ELF-1 (cell line): ENCODE measurements around the gene BOLA3.
"Not testable (repeated sequence)": the region's sequence is repeated elsewhere in the genome, so short reads cannot be mapped to it uniquely, and the experiment has no call there.

Experiments used
- DNase-seq: peaks from one replicate; pipeline ENCODE4 v3.0.0-alpha.2; 2016; ENCODE audit warnings: low read depth, low spot score

BOLA3 gene

GRCh38 chr2:74149247-74149525, 1.5 kb upstream of the BOLA3 start:
- no peak for DNase-seq

- no peak for DNase-seq
These were observed 940 bp upstream of the BOLA3 start for GRCh38 chr2:74148457-74149246.

GRCh38 chr2:74146929-74147726, 584 bp downstream of the BOLA3 start:
- no peak for DNase-seq

GRCh38 chr2:74142340-74142739, 5.4 kb downstream of the BOLA3 start:
- peak; percentile 35 for DNase-seq

GRCh38 chr2:74138600-74139323, 8.9 kb downstream of the BOLA3 start:
- DNase-seq = peak; percentile 42

- DNase-seq = no peak
These were observed 9.8 kb downstream of the BOLA3 start for GRCh38 chr2:74137651-74138599.

GRCh38 chr2:74131901-74132300, 15.8 kb downstream of the BOLA3 start:
- no peak for DNase-seq

GRCh38 chr2:74130211-74130995, 17.3 kb downstream of the BOLA3 start:
- peak; percentile 90 for DNase-seq

- DNase-seq = no peak
These were observed 19.5 kb downstream of the BOLA3 start for GRCh38 chr2:74128206-74128605.

- DNase-seq = not testable (repeated sequence)
These were observed 23.8 kb downstream of the BOLA3 start for GRCh38 chr2:74123955-74124354.

- DNase-seq = not testable (repeated sequence)
These were observed 25.9 kb downstream of the BOLA3 start for GRCh38 chr2:74121846-74122245.

GRCh38 chr2:74119912-74120825, 27.5 kb downstream of the BOLA3 start:
- peak; percentile 91 for DNase-seq

- no peak for DNase-seq
These were observed 28.4 kb downstream of the BOLA3 start for GRCh38 chr2:74119339-74119738.

- no peak for DNase-seq
These were observed 36.3 kb downstream of the BOLA3 start for GRCh38 chr2:74111380-74111779.

- no peak for DNase-seq
These were observed 37.2 kb downstream of the BOLA3 start for GRCh38 chr2:74110537-74110936.

GRCh38 chr2:74109551-74109950, 38.2 kb downstream of the BOLA3 start:
- DNase-seq = no peak

- peak; percentile 23 for DNase-seq
These were observed 40.6 kb downstream of the BOLA3 start for GRCh38 chr2:74107071-74107470.

- DNase-seq = no peak
These were observed 42.3 kb downstream of the BOLA3 start for GRCh38 chr2:74105413-74105812.

GRCh38 chr2:74104839-74105238, 42.9 kb downstream of the BOLA3 start:
- no peak for DNase-seq
